ENCODE measurements around the gene TFCP2. TPM values are rescaled to one million over a fixed set of nuclear protein-coding genes. Genes with fewer than 3 reads are reported as not detected.

The TFCP2 gene
- total RNA-seq, 4 donors from 2014 or later: 13.5 to 20.5 (median 15.4) TPM

DNA sequence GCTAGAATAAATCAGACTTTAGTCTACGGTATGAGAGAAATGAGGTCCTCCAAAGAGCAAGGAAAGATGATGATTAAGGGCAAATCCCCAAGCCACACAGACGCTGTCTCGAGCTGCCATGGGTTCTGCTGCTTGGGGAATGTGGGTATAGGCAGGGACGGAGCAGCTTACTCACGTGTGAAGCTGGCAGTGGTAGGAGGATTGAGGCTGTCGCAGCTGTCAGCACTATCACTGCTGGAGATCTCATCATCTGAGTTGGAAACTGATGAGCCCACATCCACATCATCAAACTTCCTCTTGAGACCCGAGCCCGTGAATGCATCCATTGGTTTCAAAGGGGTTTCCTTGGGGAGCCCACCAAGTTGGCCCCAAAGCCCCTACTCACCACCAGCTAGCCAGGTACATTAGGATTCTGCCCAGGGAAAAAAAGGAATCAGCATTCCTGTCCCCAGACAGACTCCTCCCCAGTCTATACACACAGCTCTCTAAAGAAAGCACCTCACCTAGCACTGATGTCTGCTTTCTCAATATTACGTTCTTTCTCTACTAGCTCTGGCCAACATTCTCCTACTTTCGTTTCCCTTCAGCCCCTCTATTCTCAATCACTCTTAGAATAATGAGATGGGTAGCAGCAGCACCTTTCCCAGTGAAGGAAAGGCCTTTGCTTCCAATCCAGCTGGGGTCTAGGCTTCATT lies 96.6 kb downstream of the TFCP2 start:
- Histone ChIP-seq H3K9me3 (no peaks in the 10 kb centered on the region), H3K27ac (no peak overlapping the region), H3K4me3 (no peak overlapping the region), H3K27me3 (no peaks in the 10 kb centered on the region), H3K36me3 (peaks cover 0 to 16% (median 6%) of the 10 kb centered on the region in 4 donors), H3K4me1 (peaks cover 0 to 19% (median 7%) of the 10 kb centered on the region in 4 donors)
- in situ Hi-C loops (cut with MboI; ENCODE audit: low pct_ligation_motif_present in 1 of 4, low pct_unique_long_range_greater_than_20kb in 1 of 4, low sequenced_read_pairs in 3 of 4) (no loop called here), intact Hi-C loops (cut with DNase I; ENCODE audit: low total_unique reads) (no loop called here)
- WGBS, 2 donors (ENCODE audit: low coverage in 1 of 2): 83 to 86% methylated on average over 4 to 10 of the region's 10 CpGs
- DNase-seq: no peak
- no peak for TF ChIP-seq CTCF (IDR thresholded peaks at IDR 0.05)
- TF ChIP-seq POLR2AphosphoS5 (IDR thresholded peaks at IDR 0.05): no peak
- TF ChIP-seq EP300 (IDR thresholded peaks at IDR 0.05; ENCODE audit: low read depth): no peak
- TF ChIP-seq POLR2A (IDR thresholded peaks at IDR 0.05): no peak

DNA sequence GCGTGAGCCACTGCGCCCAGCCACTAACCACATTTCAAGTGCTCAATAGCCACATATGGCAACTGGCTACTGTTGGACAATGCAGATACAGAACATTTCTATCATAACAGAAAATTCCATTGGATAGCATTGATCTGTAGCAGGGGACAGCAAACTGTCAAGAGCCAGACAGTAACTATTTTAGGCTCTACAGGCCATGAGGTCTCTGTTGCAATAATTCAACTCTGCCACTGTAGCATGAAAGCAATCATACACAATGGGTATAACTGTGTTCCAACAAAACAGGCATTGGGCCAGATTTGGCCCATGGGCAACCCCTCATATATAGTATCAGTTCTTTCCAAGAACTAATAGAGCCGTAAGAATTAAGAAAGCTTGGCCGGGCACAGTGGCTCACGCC lies 97.5 kb downstream of the TFCP2 start:
- no peak for DNase-seq
- WGBS, 2 donors (ENCODE audit: low coverage in 1 of 2): 96% methylated on average over 5 of the region's 5 CpGs; no CpG with 5 or more reads in 1 of the 2 donors
- intact Hi-C loops (cut with DNase I; ENCODE audit: low total_unique reads) (no loop called here), in situ Hi-C loops (cut with MboI; ENCODE audit: low pct_ligation_motif_present in 1 of 4, low pct_unique_long_range_greater_than_20kb in 1 of 4, low sequenced_read_pairs in 3 of 4) (no loop called here)
- Histone ChIP-seq H3K4me1 (peaks cover 0 to 14% (median 6%) of the 10 kb centered on the region in 4 donors), H3K27me3 (no peaks in the 10 kb centered on the region), H3K36me3 (peaks cover 0 to 19% (median 6%) of the 10 kb centered on the region in 4 donors), H3K9me3 (no peaks in the 10 kb centered on the region), H3K27ac (no peak overlapping the region), H3K4me3 (no peak overlapping the region)
- TF ChIP-seq CTCF (IDR thresholded peaks at IDR 0.05) (no peak), POLR2A (IDR thresholded peaks at IDR 0.05) (no peak), EP300 (IDR thresholded peaks at IDR 0.05; ENCODE audit: low read depth) (no peak), POLR2AphosphoS5 (IDR thresholded peaks at IDR 0.05) (no peak)

DNA sequence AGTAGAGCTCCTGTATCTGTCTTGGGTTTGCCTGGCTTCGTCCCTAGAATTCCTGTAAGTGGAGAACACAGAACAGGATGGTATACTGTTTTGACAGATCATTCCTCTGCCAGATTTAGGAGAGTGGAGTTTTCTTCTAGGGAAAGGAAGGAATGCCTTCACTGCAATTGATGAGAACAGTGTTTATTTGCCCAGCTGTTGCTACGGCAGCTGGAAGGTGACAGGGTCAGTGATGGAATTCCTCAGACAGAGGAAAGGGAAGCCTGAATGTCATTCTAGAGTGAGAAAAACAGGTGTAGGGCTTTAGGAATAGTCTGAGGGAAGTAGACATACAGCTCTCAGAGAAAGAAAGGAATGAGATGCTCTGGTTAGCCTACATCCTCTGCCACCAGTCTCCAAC lies 101.3 kb downstream of the TFCP2 start:
- Histone ChIP-seq H3K4me3 (no peak overlapping the region), H3K27ac (no peak overlapping the region), H3K27me3 (no peaks in the 10 kb centered on the region), H3K4me1 (peaks cover 0 to 5% (median 0%) of the 10 kb centered on the region in 4 donors), H3K9me3 (no peaks in the 10 kb centered on the region), H3K36me3 (peaks cover 0 to 29% (median 13%) of the 10 kb centered on the region in 4 donors)
- in situ Hi-C loops (cut with MboI; ENCODE audit: low pct_ligation_motif_present in 1 of 4, low pct_unique_long_range_greater_than_20kb in 1 of 4, low sequenced_read_pairs in 3 of 4): loop anchor here in 2 of 4 donors (25.0 kb wide), 1 partner anchor 266 kb away; the partner anchor contains the start of gene CELA1 (in 2 of the 2)
- TF ChIP-seq CTCF (IDR thresholded peaks at IDR 0.05) (no peak), POLR2A (IDR thresholded peaks at IDR 0.05) (no peak), POLR2AphosphoS5 (IDR thresholded peaks at IDR 0.05) (no peak), EP300 (IDR thresholded peaks at IDR 0.05; ENCODE audit: low read depth) (no peak)
- 75 to 80% methylated on average over 1 to 2 of the region's 2 CpGs for WGBS, 2 donors (ENCODE audit: low coverage in 1 of 2)
- no peak for DNase-seq
- intact Hi-C loops (cut with DNase I; ENCODE audit: low total_unique reads): no loop called here

DNA sequence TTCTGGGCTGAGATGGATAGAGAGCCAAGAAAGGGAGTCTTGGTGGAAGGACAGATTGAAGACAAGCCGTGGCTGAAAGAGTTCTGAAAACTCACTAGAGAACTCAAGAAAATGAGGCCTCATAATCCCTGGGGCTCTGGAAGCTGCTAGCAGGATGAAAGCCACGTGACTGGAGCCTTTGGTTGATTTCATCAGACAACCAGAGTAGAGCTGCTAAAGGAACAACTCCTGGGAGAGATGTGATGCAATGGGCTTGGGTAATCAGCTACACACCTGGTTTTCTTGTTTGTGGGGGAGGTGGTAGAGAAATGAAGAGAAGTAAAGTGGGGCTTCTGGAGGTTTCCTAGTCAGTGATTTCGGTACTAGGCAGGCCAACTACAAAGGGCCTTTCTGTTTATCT lies 102.9 kb downstream of the TFCP2 start:
- H3K4me3 ChIP-seq: no peak overlapping the region
- H3K27me3 ChIP-seq: no peaks in the 10 kb centered on the region
- intact Hi-C loops (cut with DNase I; ENCODE audit: low total_unique reads) (no loop called here), in situ Hi-C loops (cut with MboI; ENCODE audit: low pct_ligation_motif_present in 1 of 4, low pct_unique_long_range_greater_than_20kb in 1 of 4, low sequenced_read_pairs in 3 of 4) (loop anchor here in 2 of 4 donors (25.0 kb wide), 1 partner anchor 267 kb away; the partner anchor contains the start of gene CELA1 (in 2 of the 2))
- H3K36me3 ChIP-seq: peaks cover 0 to 39% (median 15%) of the 10 kb centered on the region in 4 donors
- H3K9me3 ChIP-seq: no peaks in the 10 kb centered on the region
- no peak for DNase-seq
- H3K4me1 ChIP-seq: no peaks in the 10 kb centered on the region
- H3K27ac ChIP-seq: no peak overlapping the region
- TF ChIP-seq EP300 (IDR thresholded peaks at IDR 0.05; ENCODE audit: low read depth) (no peak), POLR2A (IDR thresholded peaks at IDR 0.05) (no peak), POLR2AphosphoS5 (IDR thresholded peaks at IDR 0.05) (no peak), CTCF (IDR thresholded peaks at IDR 0.05) (no peak)
- 94 to 100% methylated on average over 2 to 3 of the region's 3 CpGs for WGBS, 2 donors (ENCODE audit: low coverage in 1 of 2)

Data from transverse colon (tissue), 4 donors.